HFF-Myc (cell line): Measurements from ENCODE around the gene TSPAN9.

Experiments used
- DNase-seq: peaks from one replicate; pipeline ENCODE4 v3.0.0-alpha.2; 2011; ENCODE audit warnings: low read depth; ENCODE audit errors: extremely low read depth
- H3K4me3 ChIP-seq: replicated peaks from 2 replicates; pipeline ENCODE4 v1.5.1; 2011; ENCODE audit warnings: low read depth, mild to moderate bottlenecking, control low read depth, low read length
- CTCF ChIP-seq: IDR thresholded peaks from 2 replicates; pipeline ENCODE4 v1.5.1; 2012; ENCODE audit warnings: mild to moderate bottlenecking, low read depth, low read length, control low read depth; ENCODE audit errors: missing control alignments

Gene TSPAN9

DNA sequence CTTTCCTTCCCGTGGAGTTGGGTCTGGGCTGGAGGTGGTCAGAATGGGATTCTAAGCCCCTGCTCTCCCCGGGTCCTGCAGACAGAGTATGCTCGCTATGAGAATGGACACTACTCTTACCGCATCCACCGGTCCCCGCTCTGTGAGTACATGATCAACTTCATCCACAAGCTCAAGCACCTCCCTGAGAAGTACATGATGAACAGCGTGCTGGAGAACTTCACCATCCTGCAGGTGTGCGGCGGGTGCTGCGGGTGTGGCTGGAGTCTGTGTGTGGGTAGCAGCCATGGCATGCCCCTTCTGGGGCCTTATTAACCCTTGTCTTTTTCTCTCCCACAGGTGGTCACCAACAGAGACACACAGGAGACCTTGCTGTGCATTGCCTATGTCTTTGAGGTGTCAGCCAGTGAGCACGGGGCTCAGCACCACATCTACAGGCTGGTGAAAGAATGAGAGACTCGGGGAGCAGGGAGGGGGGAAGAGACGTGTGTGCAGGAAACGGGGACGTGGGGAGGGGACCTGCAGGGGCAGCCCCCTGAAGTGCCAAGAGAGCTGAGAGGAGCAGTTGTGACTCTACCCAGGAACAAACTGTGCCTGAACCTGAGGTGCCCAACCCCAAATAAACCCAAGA, 37.0 kb upstream of the TSPAN9 start:
- no peak for DNase-seq
- TF ChIP-seq CTCF = no peak
- no peak overlapping the region for H3K4me3 ChIP-seq

DNA sequence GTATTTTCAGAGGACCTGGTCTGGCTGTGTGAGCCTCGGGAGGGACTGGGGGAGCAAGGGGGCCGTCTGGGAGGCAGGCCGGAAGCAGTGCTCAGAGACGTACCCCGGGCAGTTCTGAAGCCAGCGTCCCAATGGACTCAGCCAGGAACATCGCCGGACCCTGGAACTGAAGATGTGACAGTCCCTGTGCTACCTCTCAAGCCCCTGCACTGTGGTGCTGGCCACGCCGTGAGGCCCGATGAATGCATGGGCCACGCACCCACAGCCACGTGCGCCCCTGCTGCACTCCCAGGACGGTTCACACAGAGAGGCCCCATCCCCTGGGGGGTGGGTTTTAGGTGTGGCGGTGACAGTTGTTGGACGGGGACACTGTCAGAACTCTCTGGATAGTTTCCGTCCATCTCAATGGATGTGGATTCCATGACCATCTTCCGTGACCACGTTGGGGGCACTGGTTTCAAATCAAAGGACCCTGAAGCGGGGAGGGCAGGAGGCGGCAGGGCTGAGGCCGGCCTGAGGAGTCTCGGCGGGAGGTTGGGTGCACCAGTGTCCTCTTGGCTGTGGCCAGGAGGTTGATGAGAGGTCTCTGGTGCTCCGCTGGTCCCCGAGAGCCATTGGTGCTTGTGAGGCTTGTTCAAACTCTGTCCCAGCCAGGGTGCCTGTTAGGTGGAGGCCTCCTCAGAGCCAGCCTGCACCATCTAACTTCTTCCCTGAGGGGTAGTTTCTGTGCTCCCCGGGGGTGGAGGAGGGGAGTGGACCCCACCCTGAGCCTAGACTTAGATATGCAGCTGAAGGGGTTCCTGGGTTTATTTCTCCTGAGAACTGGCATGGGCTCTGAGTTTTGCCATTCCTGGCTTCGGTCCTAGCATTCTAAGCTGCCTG, 36.3 kb upstream of the TSPAN9 start:
- TF ChIP-seq CTCF = no peak
- no peak overlapping the region for H3K4me3 ChIP-seq
- no peak for DNase-seq

DNA sequence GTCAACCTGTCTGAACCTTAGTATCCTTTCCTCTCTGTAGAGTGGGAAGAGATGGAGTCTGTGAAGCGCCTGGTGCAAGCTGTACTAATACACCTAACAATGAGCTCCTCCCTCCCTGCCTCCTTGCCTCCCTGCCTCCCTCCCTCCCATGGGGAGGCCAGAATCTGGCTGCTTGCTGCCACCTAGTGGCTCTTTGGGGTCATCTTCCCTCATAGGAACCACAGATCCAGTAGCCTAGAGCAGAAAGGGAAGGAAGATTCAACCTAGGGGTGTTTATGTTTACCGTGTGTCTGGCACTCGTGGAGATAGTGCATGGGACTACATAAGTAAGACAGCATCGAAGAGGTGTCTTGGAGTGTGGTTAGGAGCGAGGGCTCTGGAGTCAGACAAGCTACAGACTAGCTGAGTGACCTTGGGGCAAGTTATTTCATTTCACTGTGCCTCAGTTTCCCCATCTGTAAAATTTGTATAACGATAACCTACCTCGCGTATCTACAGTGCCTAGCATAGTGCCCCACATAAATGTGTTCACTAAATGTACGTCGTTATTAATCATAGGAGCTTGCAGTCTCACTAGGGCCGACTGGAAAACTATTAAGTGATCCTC, 35.5 kb upstream of the TSPAN9 start:
- no peak overlapping the region for H3K4me3 ChIP-seq
- peak; percentile 72 for TF ChIP-seq CTCF
- peak; percentile 53 for DNase-seq

- no peak overlapping the region for H3K4me3 ChIP-seq
- no peak for TF ChIP-seq CTCF
- DNase-seq = no peak
Observed at GRCh38 chr12:3042394-3042793, 34.8 kb upstream of the TSPAN9 start.

GRCh38 chr12:3042826-3043225, 34.4 kb upstream of the TSPAN9 start:
- TF ChIP-seq CTCF = no peak
- H3K4me3 ChIP-seq = no peak overlapping the region
- DNase-seq = no peak

GRCh38 chr12:3043406-3043805, 33.8 kb upstream of the TSPAN9 start:
- no peak for TF ChIP-seq CTCF
- no peak for DNase-seq
- no peak overlapping the region for H3K4me3 ChIP-seq
